AG04450 (cell line): ENCODE results near the gene TGDS. TPM values are rescaled to one million over a fixed set of nuclear protein-coding genes. Genes with fewer than 3 reads are reported as not detected.

Experiments
- CTCF ChIA-PET: fragments of 300-600, 350-600 bp; formaldehyde crosslinking; extraction: SDS; loops from one replicate; lab custom pipeline; 2022; ENCODE audit warnings: antibody characterized with exemption, inconsistent platforms; lab: Charles Lee
- POLR2A ChIA-PET: fragments of 350-600 bp; formaldehyde crosslinking; extraction: SDS; loops from one replicate; lab custom pipeline; 2021; ENCODE audit warnings: antibody characterized with exemption, inconsistent platforms; lab: Yijun Ruan, JAX
- DNase-seq: peaks from one replicate; pipeline ENCODE4 v3.0.0-alpha.2; 2011; ENCODE audit warnings: low read depth, low spot score
- H3K27ac ChIP-seq: one replicate; pipeline ENCODE4 v1.5.1; 2012; ENCODE audit warnings: low read depth, low read length, control low read depth
- H3K27me3 ChIP-seq: one replicate; pipeline ENCODE4 v1.6.0; 2012; ENCODE audit warnings: low read length; ENCODE audit not compliant: control insufficient read depth, insufficient read depth
- H3K4me3 ChIP-seq: 2 replicates; pipeline ENCODE4 v1.5.1; 2011; ENCODE audit warnings: mild to moderate bottlenecking, low read depth, low read length, control low read depth
- H3K9me3 ChIP-seq: 2 replicates; pipeline ENCODE4 v1.5.1; 2012; ENCODE audit warnings: low read length; ENCODE audit not compliant: control insufficient read depth, insufficient read depth
- polyA plus RNA-seq: library from polyadenylated mRNA; depleted of rRNA; stranded (reverse); fragments of >200 nt; gene quantifications from 2 replicates; pipeline ENCODE4 v1.2.3, GENCODE V29; 2011
- TF ChIP-seq, protein P1 (sequence below): IDR thresholded peaks from 2 replicates; pipeline ENCODE4 v1.5.1; 2011; ENCODE audit warnings: low read depth, low read length, control low read depth, inconsistent platforms

The TGDS gene
- polyA plus RNA-seq, 1 experiment: 21.7 TPM

DNA sequence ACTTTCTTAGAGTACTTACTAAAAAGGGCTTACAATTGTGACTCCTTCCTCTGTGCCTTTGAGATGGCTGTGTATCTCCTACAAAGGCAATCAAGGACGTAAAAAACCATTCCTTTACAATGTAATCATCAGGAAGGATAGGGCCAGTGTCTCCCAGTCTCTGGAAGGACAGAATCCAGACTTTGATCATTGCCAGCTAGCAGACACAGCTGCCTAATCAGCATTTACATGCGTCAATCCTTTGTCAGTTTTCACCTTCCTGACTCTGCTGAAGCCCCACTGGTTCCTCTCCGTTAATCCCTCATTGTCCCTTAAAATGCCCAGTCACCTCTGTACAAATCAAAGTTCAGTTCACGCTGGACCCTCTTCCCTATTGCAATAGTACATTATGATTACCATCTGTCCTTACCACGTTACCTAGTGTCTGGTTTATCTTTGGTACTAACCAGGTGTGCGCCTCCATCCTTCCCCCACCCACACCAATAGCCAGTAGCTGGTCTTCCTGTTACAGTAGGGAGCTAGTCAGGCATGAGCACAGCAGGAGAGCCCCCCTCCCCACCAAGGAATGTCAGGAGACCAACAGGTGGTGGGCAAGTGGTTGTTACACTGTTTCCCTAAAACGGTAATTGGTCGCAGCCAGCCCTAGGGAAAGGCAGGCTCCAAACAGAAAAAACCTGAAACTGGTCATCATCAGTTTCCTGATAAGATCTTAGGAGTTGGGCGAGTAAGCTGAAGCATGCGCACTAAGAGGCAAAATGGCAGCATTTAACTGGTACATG, 49.7 kb downstream of the TGDS start:
- ChIA-PET CTCF (no interaction called here), POLR2A (no interaction called here)
- Histone ChIP-seq H3K4me3 (no peak overlapping the region), H3K9me3 (no peaks in the 10 kb centered on the region), H3K27me3 (no peaks in the 10 kb centered on the region), H3K27ac (no peak overlapping the region)
- no peak for DNase-seq
- TF ChIP-seq, protein P1, sequence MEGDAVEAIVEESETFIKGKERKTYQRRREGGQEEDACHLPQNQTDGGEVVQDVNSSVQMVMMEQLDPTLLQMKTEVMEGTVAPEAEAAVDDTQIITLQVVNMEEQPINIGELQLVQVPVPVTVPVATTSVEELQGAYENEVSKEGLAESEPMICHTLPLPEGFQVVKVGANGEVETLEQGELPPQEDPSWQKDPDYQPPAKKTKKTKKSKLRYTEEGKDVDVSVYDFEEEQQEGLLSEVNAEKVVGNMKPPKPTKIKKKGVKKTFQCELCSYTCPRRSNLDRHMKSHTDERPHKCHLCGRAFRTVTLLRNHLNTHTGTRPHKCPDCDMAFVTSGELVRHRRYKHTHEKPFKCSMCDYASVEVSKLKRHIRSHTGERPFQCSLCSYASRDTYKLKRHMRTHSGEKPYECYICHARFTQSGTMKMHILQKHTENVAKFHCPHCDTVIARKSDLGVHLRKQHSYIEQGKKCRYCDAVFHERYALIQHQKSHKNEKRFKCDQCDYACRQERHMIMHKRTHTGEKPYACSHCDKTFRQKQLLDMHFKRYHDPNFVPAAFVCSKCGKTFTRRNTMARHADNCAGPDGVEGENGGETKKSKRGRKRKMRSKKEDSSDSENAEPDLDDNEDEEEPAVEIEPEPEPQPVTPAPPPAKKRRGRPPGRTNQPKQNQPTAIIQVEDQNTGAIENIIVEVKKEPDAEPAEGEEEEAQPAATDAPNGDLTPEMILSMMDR: no peak

DNA sequence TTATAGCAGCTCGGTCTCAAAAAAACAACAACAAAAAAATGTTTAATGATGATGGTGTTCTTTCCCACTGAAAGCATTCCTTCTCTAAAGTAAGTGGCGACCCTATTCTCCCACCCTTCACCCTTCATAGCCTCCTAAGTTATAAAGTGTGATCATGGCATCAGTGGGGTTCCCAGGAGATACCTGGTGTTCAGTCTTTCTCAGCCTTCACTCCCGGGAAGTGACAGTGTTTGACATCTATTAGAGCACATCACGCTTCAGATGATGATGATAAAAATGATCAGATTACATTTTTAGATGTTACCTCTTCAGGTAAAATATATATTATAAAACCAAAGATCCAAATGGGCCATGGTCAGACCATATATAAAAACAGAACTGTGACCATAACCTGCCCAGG, 51.0 kb downstream of the TGDS start:
- H3K9me3 ChIP-seq: no peaks in the 10 kb centered on the region
- H3K27me3 ChIP-seq: peaks cover 2% of the 10 kb centered on the region
- ChIA-PET POLR2A (no interaction called here), CTCF (no interaction called here)
- no peak overlapping the region for H3K4me3 ChIP-seq
- no peak for DNase-seq
- TF ChIP-seq, protein P1: no peak
- no peak overlapping the region for H3K27ac ChIP-seq

DNA sequence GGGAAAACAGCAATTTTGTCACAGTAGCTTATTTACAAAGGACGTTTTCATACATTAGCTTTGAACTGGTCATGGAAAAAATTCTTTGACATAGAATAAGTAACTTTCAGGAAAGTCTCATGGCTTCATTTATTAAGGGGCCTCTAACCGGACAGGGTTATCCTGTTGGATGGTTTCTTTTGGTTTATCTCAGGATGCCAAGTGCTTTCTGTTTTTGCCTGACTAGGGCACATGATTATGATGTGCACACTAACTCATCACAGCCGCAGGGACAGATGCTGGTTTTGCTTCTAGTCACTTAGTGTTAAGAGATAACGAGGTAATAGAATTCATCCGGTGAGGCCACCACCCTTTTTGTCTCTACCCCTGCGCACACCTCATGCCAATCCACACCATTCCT, 53.0 kb downstream of the TGDS start:
- Histone ChIP-seq H3K9me3 (no peaks in the 10 kb centered on the region), H3K4me3 (no peak overlapping the region), H3K27me3 (peaks cover 14% of the 10 kb centered on the region), H3K27ac (no peak overlapping the region)
- no peak for DNase-seq
- TF ChIP-seq, protein P1: no peak
- ChIA-PET POLR2A (no interaction called here), CTCF (interaction anchor here (1.3 kb wide), 1 partner anchor 108 kb away, joined by 4 read pairs; no protein-coding TSS in a partner anchor)

DNA sequence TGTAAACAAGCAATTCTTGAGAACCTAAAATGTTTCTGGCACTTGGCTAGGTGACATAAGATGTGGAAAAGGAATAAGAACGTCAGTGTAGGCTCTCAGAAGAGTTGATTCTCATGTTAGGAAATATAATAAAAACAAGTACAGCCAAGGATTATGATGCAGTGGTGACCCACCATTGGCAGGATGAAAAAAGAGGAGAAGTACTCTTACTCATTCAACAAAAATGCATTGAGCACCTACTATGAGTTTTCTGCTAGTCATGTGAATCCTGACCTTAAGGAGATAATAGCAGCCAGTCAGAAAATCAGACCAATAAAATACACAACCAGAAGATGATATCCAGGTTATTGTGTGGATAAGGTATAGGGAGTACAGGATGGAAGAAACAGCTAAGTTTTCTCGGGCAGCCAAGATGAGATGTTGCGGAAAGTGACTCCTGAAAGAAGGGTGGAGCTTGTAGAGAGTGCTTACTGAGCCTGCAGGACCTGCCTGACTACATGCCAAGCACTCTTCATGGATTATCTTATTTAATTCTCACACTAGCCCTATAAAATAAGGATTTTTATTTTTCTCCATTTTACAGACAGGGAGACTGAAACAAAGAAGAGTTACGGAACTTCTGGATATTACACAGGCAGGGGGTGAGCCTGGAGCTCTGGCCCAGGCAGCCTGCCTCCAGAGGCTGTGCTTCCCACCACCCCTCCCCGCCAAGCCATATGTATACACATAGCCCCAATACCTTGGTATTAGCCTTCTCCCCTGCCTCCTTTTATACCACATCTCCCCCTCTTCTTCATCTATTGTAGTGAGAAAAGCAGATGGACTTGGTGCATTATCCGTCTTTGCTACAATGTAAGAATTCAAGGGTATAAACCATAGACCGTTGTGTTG, 58.0 kb downstream of the TGDS start:
- DNase-seq: no peak
- CTCF ChIA-PET: no interaction called here
- H3K4me3 ChIP-seq: no peak overlapping the region
- peaks cover 16% of the 10 kb centered on the region for H3K27me3 ChIP-seq
- no peaks in the 10 kb centered on the region for H3K9me3 ChIP-seq
- POLR2A ChIA-PET: no interaction called here
- H3K27ac ChIP-seq: no peak overlapping the region
- TF ChIP-seq, protein P1: no peak

DNA sequence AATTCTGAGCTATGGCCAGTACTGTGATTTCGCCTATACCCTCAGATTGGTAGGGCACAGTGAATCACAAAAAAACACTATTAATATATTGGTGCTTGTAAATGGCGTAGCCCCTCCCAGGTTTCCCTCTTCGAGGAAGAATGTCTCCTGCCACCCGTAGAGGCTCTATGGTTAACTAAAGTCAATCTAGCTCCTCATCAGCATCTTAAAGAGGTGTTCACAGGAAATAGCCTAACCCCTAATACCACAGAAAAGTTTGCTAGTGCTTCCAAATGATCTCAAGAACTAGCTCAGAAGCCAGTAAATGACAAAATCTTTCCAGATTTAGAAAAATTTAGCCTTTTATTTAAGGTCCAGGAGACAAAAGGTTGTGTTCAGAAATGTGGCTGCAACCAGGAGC, 60.2 kb downstream of the TGDS start:
- POLR2A ChIA-PET: no interaction called here
- no peak for DNase-seq
- H3K4me3 ChIP-seq: no peak overlapping the region
- H3K27ac ChIP-seq: no peak overlapping the region
- H3K9me3 ChIP-seq: no peaks in the 10 kb centered on the region
- CTCF ChIA-PET: no interaction called here
- TF ChIP-seq, protein P1: no peak
- peaks cover 16% of the 10 kb centered on the region for H3K27me3 ChIP-seq
